Measurements from ENCODE around the gene CHMP3. TPM values are rescaled to one million over a fixed set of nuclear protein-coding genes. Genes with fewer than 3 reads are reported as not detected.
"Not testable (repeated sequence)": the region's sequence is repeated elsewhere in the genome, so short reads cannot be mapped to it uniquely, and the experiment has no call there.

CHMP3 gene
- polyA plus RNA-seq, 4 donors = 119 to 152 (median 130) TPM

DNA sequence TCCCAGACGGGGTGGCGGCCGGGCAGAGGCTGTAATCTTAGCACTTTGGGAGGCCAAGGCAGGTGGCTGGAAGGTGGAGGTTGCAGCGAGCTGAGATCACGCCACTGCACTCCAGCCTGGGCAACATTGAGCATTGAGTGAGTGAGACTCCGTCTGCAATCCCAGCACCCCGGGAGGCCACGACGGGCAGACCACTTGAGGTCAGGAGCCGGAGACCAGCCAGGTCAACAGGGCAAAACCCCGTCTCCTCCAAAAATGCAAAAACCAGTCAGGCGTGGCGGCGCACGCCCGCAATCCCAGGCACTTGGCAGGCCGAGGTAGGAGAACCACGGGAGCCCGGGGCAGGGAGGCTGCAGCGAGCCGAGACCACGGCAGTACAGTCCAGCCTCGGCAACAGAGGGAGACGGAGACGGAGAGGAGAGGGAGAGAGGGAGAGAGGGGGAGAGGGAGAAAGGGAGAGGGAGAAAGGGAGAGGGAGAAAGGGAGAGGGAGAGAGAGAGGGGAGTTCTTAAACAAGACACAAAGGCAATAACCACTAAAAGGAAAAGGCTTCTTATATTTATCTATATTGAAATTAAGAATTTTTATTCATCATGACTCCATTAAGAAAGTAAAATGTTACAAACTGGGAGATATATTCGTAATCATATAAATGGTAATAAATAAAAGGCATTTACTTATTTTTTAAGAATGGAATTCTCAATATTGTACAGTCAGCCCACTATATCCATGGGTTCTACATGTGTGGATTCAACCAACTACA lies 13.1 kb downstream of the CHMP3 start:
- not testable (repeated sequence) for DNase-seq (ENCODE audit: low read depth in 4 of 4, low spot score in 2 of 4)

- not testable (repeated sequence) for DNase-seq (ENCODE audit: low read depth in 4 of 4, low spot score in 2 of 4)
Observed at GRCh38 chr2:86549440-86549839, 13.8 kb downstream of the CHMP3 start.

DNA sequence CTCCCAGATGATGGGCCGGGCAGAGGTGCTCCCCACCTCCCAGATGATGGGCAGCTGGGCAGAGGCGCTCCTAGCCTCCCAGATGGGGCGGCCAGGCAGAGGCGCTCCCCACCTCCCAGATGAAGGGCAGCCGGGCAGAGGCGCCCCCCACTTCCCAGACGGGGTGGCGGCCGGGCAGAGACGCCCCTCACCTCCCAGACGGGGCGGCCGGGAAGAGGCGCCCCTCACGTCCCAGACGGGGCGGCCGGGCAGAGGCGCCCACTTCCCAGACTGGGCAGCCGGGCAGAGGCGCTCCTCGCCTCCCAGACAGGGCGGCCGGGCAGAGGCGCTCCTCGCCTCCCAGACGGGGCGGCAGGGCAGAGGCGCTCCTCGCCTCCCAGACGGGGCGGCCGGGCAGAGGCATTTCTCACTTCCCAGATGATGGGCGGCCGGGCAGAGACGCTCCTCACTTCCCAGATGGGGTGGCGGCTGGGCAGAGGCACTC lies 14.3 kb downstream of the CHMP3 start:
- DNase-seq (ENCODE audit: low read depth in 4 of 4, low spot score in 2 of 4) = not testable (repeated sequence)

DNA sequence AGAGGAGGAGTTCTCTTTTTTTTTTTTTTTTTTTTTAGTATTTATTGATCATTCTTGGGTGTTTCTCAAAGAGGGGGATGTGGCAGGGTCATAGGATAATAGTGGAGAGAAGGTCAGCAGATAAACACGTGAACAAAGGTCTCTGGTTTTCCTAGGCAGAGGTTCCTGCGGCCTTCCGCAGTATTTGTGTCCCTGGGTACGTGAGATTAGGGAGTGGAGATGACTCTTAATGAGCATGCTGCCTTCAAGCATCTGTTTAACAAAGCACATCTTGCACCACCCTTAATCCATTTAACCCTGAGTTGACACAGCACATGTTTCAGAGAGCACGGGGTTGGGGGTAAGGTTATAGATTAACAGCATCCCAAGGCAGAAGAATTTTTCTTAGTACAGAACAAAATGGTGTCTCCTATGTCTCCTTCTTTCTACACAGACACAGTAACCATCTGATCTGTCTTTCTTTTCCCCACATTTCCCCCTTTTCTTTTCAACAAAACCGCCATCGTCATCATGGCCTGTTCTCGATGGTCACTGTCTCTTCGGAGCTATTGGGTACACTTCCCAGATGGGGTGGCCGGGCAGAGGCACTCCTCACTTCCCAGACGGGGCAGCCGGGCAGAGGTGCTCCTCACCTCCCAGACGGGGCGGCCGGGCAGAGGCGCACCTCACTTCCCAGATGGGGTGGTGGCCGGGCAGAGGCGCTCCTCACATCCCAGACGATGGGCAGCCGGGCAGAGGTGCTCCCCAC lies 14.9 kb downstream of the CHMP3 start:
- not testable (repeated sequence) for DNase-seq (ENCODE audit: low read depth in 4 of 4, low spot score in 2 of 4)

- not testable (repeated sequence) for DNase-seq (ENCODE audit: low read depth in 4 of 4, low spot score in 2 of 4)
Observed at GRCh38 chr2:86545296-86545924, 17.8 kb downstream of the CHMP3 start.

GRCh38 chr2:86544278-86545099 lies 18.8 kb downstream of the CHMP3 start:
- DNase-seq (ENCODE audit: low read depth in 4 of 4, low spot score in 2 of 4) = not testable (repeated sequence)

DNA sequence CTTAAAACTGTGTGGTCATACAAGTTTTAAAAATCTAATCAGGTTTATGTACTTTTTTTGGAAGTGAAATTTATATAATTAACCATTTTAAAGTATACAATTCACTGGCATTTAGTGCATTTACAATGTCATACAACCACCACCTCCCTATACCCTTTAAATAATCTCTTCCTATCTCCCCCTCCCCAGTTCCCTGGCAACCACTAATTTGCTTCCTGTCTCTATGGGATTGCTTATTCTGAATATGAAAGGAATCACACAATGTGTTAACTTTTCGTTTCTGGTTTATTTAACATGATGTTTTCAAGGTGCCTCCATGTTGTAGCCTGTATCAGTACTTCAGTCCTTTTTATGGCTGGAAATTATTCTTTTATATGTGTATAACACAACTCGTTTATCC lies 19.4 kb downstream of the CHMP3 start:
- DNase-seq (ENCODE audit: low read depth in 4 of 4, low spot score in 2 of 4) = no peak

DNA sequence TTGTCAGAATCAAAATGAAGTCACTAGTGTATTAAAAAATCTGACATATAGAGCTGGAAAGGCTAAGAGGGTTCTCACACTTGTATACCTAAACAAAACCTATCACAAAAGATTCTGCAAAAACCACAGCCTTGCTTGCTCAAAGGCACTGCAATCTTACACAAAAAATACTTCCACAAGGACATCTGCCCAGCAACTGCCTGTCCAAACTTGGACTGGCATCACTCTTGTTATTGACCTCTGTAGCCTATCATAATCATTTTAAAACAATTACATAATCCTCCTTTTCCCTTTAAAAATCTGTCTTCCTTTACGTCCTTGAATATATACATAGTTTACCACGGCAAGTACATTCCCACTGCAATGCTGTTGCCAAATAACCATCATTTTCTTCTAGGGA lies 19.9 kb downstream of the CHMP3 start:
- DNase-seq (ENCODE audit: low read depth in 4 of 4, low spot score in 2 of 4) = no peak

DNA sequence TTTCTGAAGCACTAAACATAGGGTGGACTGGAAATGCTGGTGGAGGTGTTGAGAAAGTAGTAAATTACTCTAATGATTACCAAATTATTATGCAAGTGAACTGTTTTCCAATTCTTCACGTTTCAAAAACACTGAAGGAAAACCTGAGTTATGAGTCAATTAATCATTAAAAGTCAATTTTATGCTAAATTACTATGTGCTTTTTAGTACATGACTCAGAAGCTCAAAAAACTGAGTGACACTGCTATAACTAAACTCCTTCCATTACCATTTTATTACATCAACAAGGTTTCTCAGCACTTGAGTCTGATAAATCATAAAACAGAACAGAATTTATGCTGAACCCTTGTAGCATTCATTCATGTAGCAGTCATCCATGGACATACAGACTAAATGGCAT lies 20.4 kb downstream of the CHMP3 start:
- no peak for DNase-seq (ENCODE audit: low read depth in 4 of 4, low spot score in 2 of 4)

DNA sequence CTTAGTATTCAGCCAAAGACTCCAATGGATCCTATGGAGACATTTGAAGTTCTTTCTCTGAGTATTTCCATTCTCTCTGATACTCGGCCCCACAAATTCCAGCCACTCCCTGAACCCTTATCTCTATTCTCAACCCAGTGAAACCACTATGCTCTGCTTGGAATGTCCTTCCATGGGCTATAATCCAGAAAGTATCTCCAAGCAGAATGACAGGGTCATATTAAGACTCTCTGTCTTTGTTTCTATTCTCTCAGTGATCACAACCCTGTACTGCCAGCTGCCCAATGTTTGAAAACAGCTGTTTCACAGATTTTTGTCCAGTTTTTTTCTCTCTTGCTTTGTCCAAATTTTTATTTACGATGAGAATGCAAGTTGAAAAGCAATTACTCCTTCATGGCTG lies 21.9 kb downstream of the CHMP3 start:
- no peak for DNase-seq (ENCODE audit: low read depth in 4 of 4, low spot score in 2 of 4)

GRCh38 chr2:86533589-86533988 lies 29.7 kb downstream of the CHMP3 start:
- no peak for DNase-seq (ENCODE audit: low read depth in 4 of 4, low spot score in 2 of 4)

GRCh38 chr2:86525421-86526340 lies 37.6 kb downstream of the CHMP3 start:
- no peak for DNase-seq (ENCODE audit: low read depth in 4 of 4, low spot score in 2 of 4)

- no peak for DNase-seq (ENCODE audit: low read depth in 4 of 4, low spot score in 2 of 4)
Observed at GRCh38 chr2:86523491-86523890, 39.8 kb downstream of the CHMP3 start.

DNA sequence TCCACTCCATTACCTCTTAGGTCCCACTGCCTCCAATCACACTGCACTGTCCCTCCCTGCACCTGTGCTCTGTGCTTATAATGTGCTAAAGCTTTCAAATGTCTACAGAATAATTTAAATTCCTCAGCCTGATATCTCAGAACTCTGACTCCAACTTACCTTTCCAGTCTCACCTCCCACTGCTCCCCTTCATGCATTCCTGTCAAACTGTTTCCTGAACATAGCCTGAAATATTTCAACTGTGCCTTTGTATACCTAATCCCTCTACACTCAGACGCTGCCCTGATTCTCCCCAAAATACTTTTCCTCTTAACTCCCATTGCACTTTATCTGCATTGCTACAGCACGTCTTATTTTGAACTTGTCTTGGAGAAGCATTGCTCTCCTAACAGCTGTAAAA lies 40.5 kb downstream of the CHMP3 start:
- no peak for DNase-seq (ENCODE audit: low read depth in 4 of 4, low spot score in 2 of 4)

GRCh38 chr2:86521922-86522321 lies 41.3 kb downstream of the CHMP3 start:
- DNase-seq (ENCODE audit: low read depth in 4 of 4, low spot score in 2 of 4) = no peak

DNA sequence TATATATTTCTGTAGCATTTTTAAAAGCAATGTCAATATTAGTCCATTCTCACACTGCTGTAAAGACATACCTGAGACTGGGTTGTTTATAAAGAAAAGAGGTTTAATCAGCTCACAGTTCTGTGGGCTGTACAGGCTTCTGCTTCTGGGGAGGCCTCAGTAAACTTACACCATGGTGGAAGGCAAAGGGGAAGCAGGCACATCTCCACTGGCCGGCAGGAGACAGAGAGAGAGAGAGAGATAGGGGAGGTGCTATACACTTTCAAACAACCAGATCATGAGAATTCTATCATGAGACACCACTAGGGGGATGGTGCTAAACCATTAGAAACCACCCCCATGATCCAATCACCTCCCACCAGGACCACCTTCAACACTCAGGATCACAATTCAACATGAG lies 43.1 kb downstream of the CHMP3 start:
- DNase-seq (ENCODE audit: low read depth in 4 of 4, low spot score in 2 of 4) = no peak

- DNase-seq (ENCODE audit: low read depth in 4 of 4, low spot score in 2 of 4) = no peak
Observed at GRCh38 chr2:86519349-86519748, 43.9 kb downstream of the CHMP3 start.

DNA sequence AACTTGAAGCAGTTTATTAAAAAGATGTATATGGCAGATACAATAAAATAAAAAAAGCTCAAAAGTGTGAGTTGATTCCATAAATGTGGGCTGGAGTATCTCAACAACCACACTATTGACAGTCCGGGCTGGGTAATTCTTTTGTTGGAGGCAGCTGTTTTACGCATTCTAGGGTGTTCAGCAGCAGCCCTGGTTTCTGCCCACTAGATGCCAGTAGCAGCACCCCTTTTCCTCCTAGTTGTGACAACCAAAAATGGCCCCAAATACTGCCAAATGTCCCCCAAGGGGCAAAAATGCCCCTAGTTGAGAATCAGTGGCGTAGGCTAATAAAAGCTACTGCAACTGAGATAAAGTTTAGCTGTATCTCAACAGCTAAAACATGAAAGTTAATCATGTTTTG lies 44.8 kb downstream of the CHMP3 start:
- no peak for DNase-seq (ENCODE audit: low read depth in 4 of 4, low spot score in 2 of 4)

GRCh38 chr2:86513948-86514660 lies 49.1 kb downstream of the CHMP3 start:
- no peak for DNase-seq (ENCODE audit: low read depth in 4 of 4, low spot score in 2 of 4)

Data from left renal cortex interstitium (tissue), 4 donors.